ENCODE measurements around the gene ARID1B.
"Not testable (repeated sequence)": the region's sequence is repeated elsewhere in the genome, so short reads cannot be mapped to it uniquely, and the experiment has no call there.

The ARID1B gene

GRCh38 chr6:156980515-156980914 lies 203.3 kb downstream of the ARID1B start:
- in situ Hi-C loops (cut with MboI; ENCODE audit: low sequenced_read_pairs), result no loop called here

- in situ Hi-C loops (cut with MboI; ENCODE audit: low sequenced_read_pairs), result no loop called here
Measured at GRCh38 chr6:156980948-156981347, 203.8 kb downstream of the ARID1B start.

GRCh38 chr6:156982168-156982567 lies 205.0 kb downstream of the ARID1B start:
- in situ Hi-C loops (cut with MboI; ENCODE audit: low sequenced_read_pairs), result no loop called here

GRCh38 chr6:156982864-156983263 lies 205.7 kb downstream of the ARID1B start:
- in situ Hi-C loops (cut with MboI; ENCODE audit: low sequenced_read_pairs), result not testable (repeated sequence)

- in situ Hi-C loops (cut with MboI; ENCODE audit: low sequenced_read_pairs), result no loop called here
Measured at GRCh38 chr6:156984178-156984738, 207.1 kb downstream of the ARID1B start.

GRCh38 chr6:156985309-156985708 lies 208.1 kb downstream of the ARID1B start:
- in situ Hi-C loops (cut with MboI; ENCODE audit: low sequenced_read_pairs), result no loop called here

GRCh38 chr6:156988276-156989158 lies 211.3 kb downstream of the ARID1B start:
- in situ Hi-C loops (cut with MboI; ENCODE audit: low sequenced_read_pairs), result no loop called here

GRCh38 chr6:156989159-156989806 lies 212.1 kb downstream of the ARID1B start:
- in situ Hi-C loops (cut with MboI; ENCODE audit: low sequenced_read_pairs), result no loop called here

- in situ Hi-C loops (cut with MboI; ENCODE audit: low sequenced_read_pairs), result no loop called here
Measured at GRCh38 chr6:156992020-156992804, 215.0 kb downstream of the ARID1B start.

- in situ Hi-C loops (cut with MboI; ENCODE audit: low sequenced_read_pairs), result no loop called here
Measured at GRCh38 chr6:156993713-156994112, 216.5 kb downstream of the ARID1B start.

GRCh38 chr6:156994215-156995076 lies 217.3 kb downstream of the ARID1B start:
- in situ Hi-C loops (cut with MboI; ENCODE audit: low sequenced_read_pairs), result no loop called here

GRCh38 chr6:156995502-156995901 lies 218.3 kb downstream of the ARID1B start:
- in situ Hi-C loops (cut with MboI; ENCODE audit: low sequenced_read_pairs), result no loop called here

GRCh38 chr6:156996265-156996664 lies 219.1 kb downstream of the ARID1B start:
- in situ Hi-C loops (cut with MboI; ENCODE audit: low sequenced_read_pairs), result no loop called here

- in situ Hi-C loops (cut with MboI; ENCODE audit: low sequenced_read_pairs), result no loop called here
Measured at GRCh38 chr6:156998794-156999330, 221.7 kb downstream of the ARID1B start.

- in situ Hi-C loops (cut with MboI; ENCODE audit: low sequenced_read_pairs), result no loop called here
Measured at GRCh38 chr6:156999762-157000161, 222.6 kb downstream of the ARID1B start.

GRCh38 chr6:157001716-157002115 lies 224.5 kb downstream of the ARID1B start:
- in situ Hi-C loops (cut with MboI; ENCODE audit: low sequenced_read_pairs), result no loop called here

GRCh38 chr6:157002774-157003173 lies 225.6 kb downstream of the ARID1B start:
- in situ Hi-C loops (cut with MboI; ENCODE audit: low sequenced_read_pairs), result no loop called here

GRCh38 chr6:157005940-157006339 lies 228.8 kb downstream of the ARID1B start:
- in situ Hi-C loops (cut with MboI; ENCODE audit: low sequenced_read_pairs), result no loop called here

GRCh38 chr6:157008568-157008967 lies 231.4 kb downstream of the ARID1B start:
- in situ Hi-C loops (cut with MboI; ENCODE audit: low sequenced_read_pairs), result no loop called here

- in situ Hi-C loops (cut with MboI; ENCODE audit: low sequenced_read_pairs), result no loop called here
Measured at GRCh38 chr6:157012355-157012754, 235.2 kb downstream of the ARID1B start.
